ENCODE measurements around the gene PLCL2. TPM values are rescaled to one million over a fixed set of nuclear protein-coding genes. Genes with fewer than 3 reads are reported as not detected.

The PLCL2 gene
- total RNA-seq, 3 donors from 2014 or later (not counting 1 experiment from before 2014, with no cell fraction given) = 71.5 to 94.9 (median 84.7) TPM

DNA sequence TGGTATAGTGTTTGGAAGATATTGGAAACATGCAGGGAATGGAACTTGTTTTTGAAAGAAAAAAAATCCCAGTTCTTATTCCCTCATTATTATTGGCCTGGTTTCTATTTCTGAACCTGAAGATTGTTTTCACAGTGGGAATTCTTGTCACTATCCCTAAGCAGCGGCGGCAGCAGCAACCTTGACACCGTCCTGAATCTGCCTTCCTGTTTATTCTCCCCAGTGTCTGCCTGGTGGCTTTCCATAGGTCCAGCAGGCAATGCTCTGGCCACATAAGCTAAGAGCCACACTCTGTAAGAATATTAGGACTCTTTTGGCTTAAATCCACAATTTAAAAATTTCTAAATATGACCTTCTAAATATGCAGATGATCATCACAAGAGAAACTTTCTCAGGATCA, 178.0 kb downstream of the PLCL2 start:
- Mint-ChIP-seq H3K27ac (peak overlapping the region; percentile 46 to 74), H3K36me3 (peaks cover 17% of the 10 kb centered on the region), H3K4me1 (peaks cover 42 to 53% of the 10 kb centered on the region in 2 donors), H3K27me3 (ENCODE audit: low read depth in 2 of 2) (no peaks in the 10 kb centered on the region), H3K9me3 (peaks cover 3 to 5% of the 10 kb centered on the region in 2 donors), H3K4me3 (no peak overlapping the region)
- H3K27me3 ChIP-seq (ENCODE audit: control insufficient read depth, insufficient read depth, low read length) = no peaks in the 10 kb centered on the region
- ATAC-seq (no peak), DNase-seq (no peak)
- H3K9me3 ChIP-seq (ENCODE audit: control insufficient read depth, insufficient read depth, low read length) = no peaks in the 10 kb centered on the region
- 97% methylated on average over 3 of the region's 3 CpGs for WGBS (ENCODE audit: insufficient coverage)
- TF ChIP-seq, protein P1, sequence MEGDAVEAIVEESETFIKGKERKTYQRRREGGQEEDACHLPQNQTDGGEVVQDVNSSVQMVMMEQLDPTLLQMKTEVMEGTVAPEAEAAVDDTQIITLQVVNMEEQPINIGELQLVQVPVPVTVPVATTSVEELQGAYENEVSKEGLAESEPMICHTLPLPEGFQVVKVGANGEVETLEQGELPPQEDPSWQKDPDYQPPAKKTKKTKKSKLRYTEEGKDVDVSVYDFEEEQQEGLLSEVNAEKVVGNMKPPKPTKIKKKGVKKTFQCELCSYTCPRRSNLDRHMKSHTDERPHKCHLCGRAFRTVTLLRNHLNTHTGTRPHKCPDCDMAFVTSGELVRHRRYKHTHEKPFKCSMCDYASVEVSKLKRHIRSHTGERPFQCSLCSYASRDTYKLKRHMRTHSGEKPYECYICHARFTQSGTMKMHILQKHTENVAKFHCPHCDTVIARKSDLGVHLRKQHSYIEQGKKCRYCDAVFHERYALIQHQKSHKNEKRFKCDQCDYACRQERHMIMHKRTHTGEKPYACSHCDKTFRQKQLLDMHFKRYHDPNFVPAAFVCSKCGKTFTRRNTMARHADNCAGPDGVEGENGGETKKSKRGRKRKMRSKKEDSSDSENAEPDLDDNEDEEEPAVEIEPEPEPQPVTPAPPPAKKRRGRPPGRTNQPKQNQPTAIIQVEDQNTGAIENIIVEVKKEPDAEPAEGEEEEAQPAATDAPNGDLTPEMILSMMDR (IDR thresholded peaks at IDR 0.05) = no peak
- H3K27ac ChIP-seq (ENCODE audit: low read length) = no peak overlapping the region
- H3K36me3 ChIP-seq (ENCODE audit: control insufficient read depth, insufficient read depth, low read length) = peaks cover 6% of the 10 kb centered on the region
- peaks cover 3% of the 10 kb centered on the region for H3K4me1 ChIP-seq (ENCODE audit: control insufficient read depth, insufficient read depth, low read length)
- H3K4me3 ChIP-seq (ENCODE audit: low read length) = no peak overlapping the region
- intact Hi-C loops (cut with micrococcal nuclease) = no loop called here

DNA sequence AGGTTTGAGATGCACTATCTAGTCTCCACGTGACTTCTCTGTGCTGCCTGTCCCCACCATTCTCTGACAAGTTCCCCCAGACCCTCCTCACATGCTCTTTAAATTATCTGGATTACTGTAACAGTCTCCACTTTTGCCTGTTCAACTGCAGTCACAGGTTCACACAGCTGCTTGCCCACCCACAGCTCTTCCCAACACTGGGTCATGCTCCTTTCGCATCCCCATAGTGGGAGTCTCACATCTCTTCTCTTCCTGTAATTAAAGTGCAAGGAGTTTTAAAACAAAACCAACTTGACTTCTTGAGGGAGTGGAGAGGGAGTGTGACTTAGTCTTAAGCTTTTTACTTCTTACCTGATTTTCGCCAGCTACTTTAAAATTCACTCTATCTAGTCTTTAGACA, 178.8 kb downstream of the PLCL2 start:
- Histone ChIP-seq H3K27me3 (ENCODE audit: control insufficient read depth, insufficient read depth, low read length) (no peaks in the 10 kb centered on the region), H3K4me3 (ENCODE audit: low read length) (no peak overlapping the region), H3K36me3 (ENCODE audit: control insufficient read depth, insufficient read depth, low read length) (peaks cover 11% of the 10 kb centered on the region), H3K9me3 (ENCODE audit: control insufficient read depth, insufficient read depth, low read length) (no peaks in the 10 kb centered on the region), H3K4me1 (ENCODE audit: control insufficient read depth, insufficient read depth, low read length) (peaks cover 3% of the 10 kb centered on the region), H3K27ac (ENCODE audit: low read length) (no peak overlapping the region)
- H3K36me3 Mint-ChIP-seq = peaks cover 23% of the 10 kb centered on the region
- TF ChIP-seq, protein P1 (IDR thresholded peaks at IDR 0.05) = no peak
- ATAC-seq (no peak), DNase-seq (no peak)
- peaks cover 3 to 5% of the 10 kb centered on the region in 2 donors for H3K9me3 Mint-ChIP-seq
- H3K27ac Mint-ChIP-seq = peak overlapping the region; percentile 46 to 74
- H3K4me1 Mint-ChIP-seq = peaks cover 40 to 46% of the 10 kb centered on the region in 2 donors
- intact Hi-C loops (cut with micrococcal nuclease) = no loop called here
- no peak overlapping the region for H3K4me3 Mint-ChIP-seq
- 73% methylated on average over 1 of the region's 3 CpGs for WGBS (ENCODE audit: insufficient coverage)
- no peaks in the 10 kb centered on the region for H3K27me3 Mint-ChIP-seq (ENCODE audit: low read depth in 2 of 2)

DNA sequence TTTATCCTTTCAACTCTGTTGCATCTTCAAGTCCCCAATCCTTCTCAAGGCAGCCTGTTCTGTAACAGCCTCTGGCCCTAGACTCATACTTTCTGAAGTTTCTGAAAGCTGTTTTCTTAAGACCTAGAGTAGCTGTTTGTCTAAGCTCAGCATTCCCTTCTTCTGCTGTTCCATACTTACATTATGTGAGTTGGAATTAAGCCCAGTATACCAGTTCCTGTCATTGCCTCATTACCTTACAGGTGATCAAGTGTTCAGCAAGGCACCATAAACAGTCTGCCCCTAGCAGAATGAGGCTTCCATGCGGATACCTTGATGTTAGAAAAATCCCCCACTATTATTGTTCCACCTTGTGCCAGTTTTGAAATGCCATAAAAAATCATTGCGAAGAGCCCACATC, 180.6 kb downstream of the PLCL2 start:
- 97% methylated on average over 2 of the region's 2 CpGs for WGBS (ENCODE audit: insufficient coverage)
- peaks cover 49 to 57% of the 10 kb centered on the region in 2 donors for H3K4me1 Mint-ChIP-seq
- H3K9me3 ChIP-seq (ENCODE audit: control insufficient read depth, insufficient read depth, low read length) = no peaks in the 10 kb centered on the region
- DNase-seq = no peak
- peaks cover 3 to 5% of the 10 kb centered on the region in 2 donors for H3K9me3 Mint-ChIP-seq
- no peak overlapping the region for H3K27ac ChIP-seq (ENCODE audit: low read length)
- H3K27me3 Mint-ChIP-seq (ENCODE audit: low read depth in 2 of 2) = no peaks in the 10 kb centered on the region
- intact Hi-C loops (cut with micrococcal nuclease) = no loop called here
- no peak for ATAC-seq
- peaks cover 3% of the 10 kb centered on the region for H3K4me1 ChIP-seq (ENCODE audit: control insufficient read depth, insufficient read depth, low read length)
- H3K27ac Mint-ChIP-seq = peak overlapping the region; percentile 21 to 39
- peaks cover 26% of the 10 kb centered on the region for H3K36me3 Mint-ChIP-seq
- TF ChIP-seq, protein P1 (IDR thresholded peaks at IDR 0.05) = no peak
- no peak overlapping the region for H3K4me3 Mint-ChIP-seq
- no peak overlapping the region for H3K4me3 ChIP-seq (ENCODE audit: low read length)
- peaks cover 22% of the 10 kb centered on the region for H3K36me3 ChIP-seq (ENCODE audit: control insufficient read depth, insufficient read depth, low read length)
- H3K27me3 ChIP-seq (ENCODE audit: control insufficient read depth, insufficient read depth, low read length) = no peaks in the 10 kb centered on the region

DNA sequence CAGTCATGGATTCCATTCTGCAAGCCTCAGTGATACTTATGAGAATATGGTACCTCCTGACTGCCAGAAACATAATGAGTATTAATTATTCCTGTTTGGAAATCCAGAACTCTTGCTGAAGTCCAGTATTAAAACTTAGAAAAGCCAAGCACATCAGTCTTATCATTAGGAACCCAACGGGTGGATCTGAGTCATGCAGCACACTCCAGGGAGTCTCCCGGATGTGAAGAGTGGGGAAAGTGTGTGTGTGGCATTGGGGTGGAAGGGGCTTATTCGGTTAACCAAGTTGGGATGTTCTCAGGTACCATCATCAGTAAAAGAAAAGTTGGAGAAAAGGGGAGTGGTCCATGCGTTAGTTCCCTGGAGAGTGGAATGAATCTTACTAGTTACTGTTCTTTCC, 181.1 kb downstream of the PLCL2 start:
- Histone ChIP-seq H3K4me1 (ENCODE audit: control insufficient read depth, insufficient read depth, low read length) (peaks cover 3% of the 10 kb centered on the region), H3K9me3 (ENCODE audit: control insufficient read depth, insufficient read depth, low read length) (no peaks in the 10 kb centered on the region), H3K27me3 (ENCODE audit: control insufficient read depth, insufficient read depth, low read length) (no peaks in the 10 kb centered on the region), H3K4me3 (ENCODE audit: low read length) (no peak overlapping the region), H3K36me3 (ENCODE audit: control insufficient read depth, insufficient read depth, low read length) (peaks cover 27% of the 10 kb centered on the region), H3K27ac (ENCODE audit: low read length) (no peak overlapping the region)
- Mint-ChIP-seq H3K27ac (peak overlapping the region; percentile 21 to 39), H3K4me1 (peaks cover 55 to 62% of the 10 kb centered on the region in 2 donors), H3K4me3 (no peak overlapping the region), H3K36me3 (peaks cover 26% of the 10 kb centered on the region), H3K27me3 (ENCODE audit: low read depth in 2 of 2) (no peaks in the 10 kb centered on the region), H3K9me3 (peaks cover 3 to 5% of the 10 kb centered on the region in 2 donors)
- ATAC-seq (no peak), DNase-seq (no peak)
- WGBS (ENCODE audit: insufficient coverage) = 97% methylated on average over 3 of the region's 4 CpGs
- intact Hi-C loops (cut with micrococcal nuclease) = no loop called here
- TF ChIP-seq, protein P1 (IDR thresholded peaks at IDR 0.05) = no peak
